ENCODE measurements around the gene PDIA5. TPM values are rescaled to one million over a fixed set of nuclear protein-coding genes. Genes with fewer than 3 reads are reported as not detected.

The PDIA5 gene
- total RNA-seq, 1 experiment from 2014 or later, result 24.3 TPM

DNA sequence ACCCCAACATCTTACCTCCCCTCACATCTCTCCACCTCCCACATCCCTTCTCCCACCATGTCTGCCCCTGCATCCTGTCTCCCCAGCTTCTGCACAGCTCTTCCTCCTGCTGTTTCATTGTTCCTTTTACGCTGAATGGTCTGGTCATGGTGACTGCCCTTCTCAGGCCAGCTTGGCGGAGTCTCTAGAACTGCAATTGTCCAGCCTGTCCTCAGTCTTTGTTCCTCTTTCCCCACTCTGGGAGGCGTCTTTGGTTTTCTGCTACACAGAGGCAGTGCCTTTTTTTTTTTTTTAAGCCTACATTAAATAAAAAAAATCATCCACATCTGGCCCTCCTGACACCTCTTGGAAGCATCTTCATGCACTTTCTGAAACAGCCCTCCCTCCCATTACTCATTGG lies 85.9 kb downstream of the PDIA5 start:
- Histone ChIP-seq H2BK20ac (ENCODE audit: low read depth, low read length, poor library complexity, severe bottlenecking) (no peak overlapping the region), H3K14ac (ENCODE audit: insufficient read depth, low read length) (no peak overlapping the region), H4K20me1 (ENCODE audit: control insufficient read depth, insufficient read depth, insufficient read length) (no peaks in the 10 kb centered on the region), H3K18ac (ENCODE audit: insufficient read length, low read depth, low read length) (no peak overlapping the region), H2BK15ac (ENCODE audit: low read depth, low read length) (no peak overlapping the region), H4K5ac (ENCODE audit: insufficient read length, low read depth, low read length) (no peak overlapping the region), H3K79me2 (ENCODE audit: insufficient read depth, low read length) (no peaks in the 10 kb centered on the region), H4K8ac (replicated peaks; ENCODE audit: insufficient read length, low read depth, low read length) (no peak overlapping the region), H2BK5ac (ENCODE audit: insufficient read length, low read length) (no peak overlapping the region), H3K79me1 (ENCODE audit: insufficient read depth, low read depth, low read length, poor library complexity, severe bottlenecking) (no peaks in the 10 kb centered on the region), H4K91ac (ENCODE audit: insufficient read length, low read depth, low read length) (no peak overlapping the region), H2AFZ (ENCODE audit: low read length) (no peak overlapping the region), H2BK12ac (ENCODE audit: insufficient read length, low read depth, low read length) (no peak overlapping the region), H3K23ac (ENCODE audit: insufficient read length, low read depth, low read length) (no peak overlapping the region), H3K9me3 (ENCODE audit: control insufficient read depth, low read depth, low read length) (no peaks in the 10 kb centered on the region), H3T11ph (ENCODE audit: low read length) (no peak overlapping the region), H3K27me3 (ENCODE audit: insufficient read depth, low read length) (no peaks in the 10 kb centered on the region), H3K4ac (ENCODE audit: low read depth, low read length) (no peak overlapping the region), H3K56ac (ENCODE audit: insufficient read length, low read depth, low read length) (no peak overlapping the region), H2BK120ac (ENCODE audit: low read depth, low read length, poor library complexity, severe bottlenecking) (no peak overlapping the region), H3K27ac (ENCODE audit: insufficient read length, low read depth, low read length) (no peak overlapping the region), H3K9ac (ENCODE audit: extremely low read depth, insufficient read length, low read length) (no peak overlapping the region), H3K23me2 (ENCODE audit: insufficient read length, low read depth, low read length, poor library complexity, severe bottlenecking) (no peaks in the 10 kb centered on the region), H3K4me2 (ENCODE audit: insufficient read depth, insufficient read length, low read length) (no peak overlapping the region), H2AK5ac (ENCODE audit: insufficient read length, low read length) (no peak overlapping the region), H3K4me1 (ENCODE audit: insufficient read depth, low read length) (no peaks in the 10 kb centered on the region)
- TF ChIP-seq, protein P1, sequence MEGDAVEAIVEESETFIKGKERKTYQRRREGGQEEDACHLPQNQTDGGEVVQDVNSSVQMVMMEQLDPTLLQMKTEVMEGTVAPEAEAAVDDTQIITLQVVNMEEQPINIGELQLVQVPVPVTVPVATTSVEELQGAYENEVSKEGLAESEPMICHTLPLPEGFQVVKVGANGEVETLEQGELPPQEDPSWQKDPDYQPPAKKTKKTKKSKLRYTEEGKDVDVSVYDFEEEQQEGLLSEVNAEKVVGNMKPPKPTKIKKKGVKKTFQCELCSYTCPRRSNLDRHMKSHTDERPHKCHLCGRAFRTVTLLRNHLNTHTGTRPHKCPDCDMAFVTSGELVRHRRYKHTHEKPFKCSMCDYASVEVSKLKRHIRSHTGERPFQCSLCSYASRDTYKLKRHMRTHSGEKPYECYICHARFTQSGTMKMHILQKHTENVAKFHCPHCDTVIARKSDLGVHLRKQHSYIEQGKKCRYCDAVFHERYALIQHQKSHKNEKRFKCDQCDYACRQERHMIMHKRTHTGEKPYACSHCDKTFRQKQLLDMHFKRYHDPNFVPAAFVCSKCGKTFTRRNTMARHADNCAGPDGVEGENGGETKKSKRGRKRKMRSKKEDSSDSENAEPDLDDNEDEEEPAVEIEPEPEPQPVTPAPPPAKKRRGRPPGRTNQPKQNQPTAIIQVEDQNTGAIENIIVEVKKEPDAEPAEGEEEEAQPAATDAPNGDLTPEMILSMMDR (conservative IDR thresholded peaks at IDR 0.05), result no peak
- H3K36me3 Mint-ChIP-seq (ENCODE audit: insufficient read depth in 1 of 3, low read depth in 3 of 3), result peaks cover 10 to 45% (median 25%) of the 10 kb centered on the region in 3 experiments; a peak in 6 of 7 replicates
- no peaks in the 10 kb centered on the region for H3K9me3 Mint-ChIP-seq
- WGBS (ENCODE audit: extremely low coverage, insufficient read length, low lambda C conversion rate), result no CpG with 5 or more reads among the region's 3 CpGs
- no peak overlapping the region for H3K4me3 Mint-ChIP-seq
- no peaks in the 10 kb centered on the region; the same call in 1 of the 2 replicates for H3K27me3 Mint-ChIP-seq (ENCODE audit: low read depth)
- peaks cover 2 to 6% of the 10 kb centered on the region in 2 experiments; a peak in 2 of 4 replicates for H3K4me1 Mint-ChIP-seq
- peak overlapping the region in 2 of 3 experiments; percentile 57 to 76; a peak in 3 of 7 replicates for H3K27ac Mint-ChIP-seq
- no peak for DNase-seq

Data from H9 (cell line).